Measurements from ENCODE around the gene OPTC. TPM values are rescaled to one million over a fixed set of nuclear protein-coding genes. Genes with fewer than 3 reads are reported as not detected.

The OPTC gene
- total RNA-seq, 2 experiments from 2014 or later = not detected

DNA sequence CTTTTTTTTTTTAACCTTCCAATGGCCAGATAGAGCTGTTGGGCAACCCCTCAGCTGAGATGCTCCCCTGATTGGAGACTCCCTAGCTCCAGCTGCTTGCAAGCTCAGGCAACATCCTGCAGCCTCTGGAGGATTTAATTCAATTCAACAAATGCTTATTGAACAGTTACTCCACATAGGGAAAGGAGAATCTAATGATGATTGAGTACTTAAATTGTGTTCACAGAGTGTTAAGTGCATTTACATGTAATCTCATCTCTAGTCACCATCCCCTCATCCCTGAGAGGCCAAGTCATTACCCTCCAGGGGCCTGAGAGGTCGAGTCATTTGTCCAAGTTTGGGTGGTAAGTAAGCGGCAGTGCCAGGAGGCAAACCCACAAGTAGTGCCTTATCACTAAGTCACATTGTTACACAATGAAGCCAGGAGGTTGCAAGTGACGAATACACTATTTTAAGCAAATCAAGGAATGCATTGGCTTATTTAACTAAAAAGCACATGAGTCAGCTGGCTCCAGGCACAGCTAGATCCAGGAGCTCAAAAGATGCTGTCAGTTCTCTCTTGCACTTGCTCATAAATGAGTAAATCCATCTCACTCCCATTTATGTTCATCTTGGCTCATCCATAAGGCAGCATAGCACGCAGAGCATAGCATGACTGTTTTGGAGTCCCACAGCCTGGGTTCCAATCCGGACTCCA, 64.3 kb downstream of the OPTC start:
- H3K27me3 Mint-ChIP-seq = no peaks in the 10 kb centered on the region
- H3K4me1 Mint-ChIP-seq (ENCODE audit: low read depth) = peaks cover 3% of the 10 kb centered on the region
- H3K4me3 Mint-ChIP-seq = no peak overlapping the region
- no peaks in the 10 kb centered on the region for H3K36me3 Mint-ChIP-seq (ENCODE audit: low read depth)
- H3K27ac Mint-ChIP-seq = no peak overlapping the region
- TF ChIP-seq, protein P1, sequence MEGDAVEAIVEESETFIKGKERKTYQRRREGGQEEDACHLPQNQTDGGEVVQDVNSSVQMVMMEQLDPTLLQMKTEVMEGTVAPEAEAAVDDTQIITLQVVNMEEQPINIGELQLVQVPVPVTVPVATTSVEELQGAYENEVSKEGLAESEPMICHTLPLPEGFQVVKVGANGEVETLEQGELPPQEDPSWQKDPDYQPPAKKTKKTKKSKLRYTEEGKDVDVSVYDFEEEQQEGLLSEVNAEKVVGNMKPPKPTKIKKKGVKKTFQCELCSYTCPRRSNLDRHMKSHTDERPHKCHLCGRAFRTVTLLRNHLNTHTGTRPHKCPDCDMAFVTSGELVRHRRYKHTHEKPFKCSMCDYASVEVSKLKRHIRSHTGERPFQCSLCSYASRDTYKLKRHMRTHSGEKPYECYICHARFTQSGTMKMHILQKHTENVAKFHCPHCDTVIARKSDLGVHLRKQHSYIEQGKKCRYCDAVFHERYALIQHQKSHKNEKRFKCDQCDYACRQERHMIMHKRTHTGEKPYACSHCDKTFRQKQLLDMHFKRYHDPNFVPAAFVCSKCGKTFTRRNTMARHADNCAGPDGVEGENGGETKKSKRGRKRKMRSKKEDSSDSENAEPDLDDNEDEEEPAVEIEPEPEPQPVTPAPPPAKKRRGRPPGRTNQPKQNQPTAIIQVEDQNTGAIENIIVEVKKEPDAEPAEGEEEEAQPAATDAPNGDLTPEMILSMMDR (IDR thresholded peaks at IDR 0.05) = no peak
- ATAC-seq = no peak
- H3K9me3 Mint-ChIP-seq = no peaks in the 10 kb centered on the region
- no peak for DNase-seq
- intact Hi-C loops (cut with micrococcal nuclease) = no loop called here
- POLR2A ChIA-PET = no interaction called here
- CTCF ChIA-PET = interaction anchor here (0.6 kb wide), 1 partner anchor 10 kb away, joined by 3 read pairs; no protein-coding TSS in a partner anchor

Other genes starting within 250 kb of the OPTC start
- gene BTG2, start 188.6 kb upstream of the OPTC start, total RNA-seq = 100 to 1,000 TPM; 115 TPM
- 1 to 10 TPM; 1.4 to 2.4 TPM for gene FMOD, start 143.0 kb upstream of the OPTC start, total RNA-seq
- not detected for gene PRELP, start 18.3 kb upstream of the OPTC start, total RNA-seq
- gene ATP2B4, start 132.7 kb downstream of the OPTC start, total RNA-seq = 10 to 100 TPM; 12.0 to 15.9 TPM